ENCODE data around the gene KLRG1. TPM values are rescaled to one million over a fixed set of nuclear protein-coding genes. Genes with fewer than 3 reads are reported as not detected.

The KLRG1 gene
- total and polyA plus RNA-seq, 5 donors from 2014 or later = 4.8 to 22.2 (median 16.5) TPM

GRCh38 chr12:9032202-9032964 lies 43.0 kb downstream of the KLRG1 start:
- Mint-ChIP-seq H3K4me3 (peak overlapping the region in 1 of 4 donors; percentile 51), H3K9me3 (peaks cover 0 to 3% (median 0%) of the 10 kb centered on the region in 7 donors), H3K27me3 (no peaks in the 10 kb centered on the region), H3K36me3 (peaks cover 5% of the 10 kb centered on the region), H3K4me1 (peaks cover 4 to 62% (median 24%) of the 10 kb centered on the region in 4 donors), H3K27ac (peak overlapping the region; percentile 7 to 77 (median 47))
- DNase-seq = no peak
- no peak overlapping the region for H3K4me3 ChIP-seq (ENCODE audit: low read depth, low read length)
- no peaks in the 10 kb centered on the region for H3K9me3 ChIP-seq (ENCODE audit: control insufficient read depth in 2 of 2, low read length in 2 of 2)
- no peaks in the 10 kb centered on the region for H3K36me3 ChIP-seq (ENCODE audit: control insufficient read depth, insufficient read depth, low read length)
- no peaks in the 10 kb centered on the region for H3K27me3 ChIP-seq (ENCODE audit: control insufficient read depth, insufficient read depth, low read length)
- no peak overlapping the region for H3K27ac ChIP-seq (ENCODE audit: insufficient read depth, low read length, poor library complexity, severe bottlenecking)
- no peak for ATAC-seq (ENCODE audit: low read depth in 2 of 2)
- peaks cover 15% of the 10 kb centered on the region for H3K4me1 ChIP-seq (ENCODE audit: control insufficient read depth, insufficient read depth, low read length, poor library complexity, severe bottlenecking)

GRCh38 chr12:9033265-9033887 lies 44.0 kb downstream of the KLRG1 start:
- no peak overlapping the region for H3K4me3 ChIP-seq (ENCODE audit: low read depth, low read length)
- H3K9me3 ChIP-seq (ENCODE audit: control insufficient read depth in 2 of 2, low read length in 2 of 2) = no peaks in the 10 kb centered on the region
- peak overlapping the region in 1 of 4 donors; percentile 36 for H3K4me3 Mint-ChIP-seq
- peaks cover 5% of the 10 kb centered on the region for H3K36me3 Mint-ChIP-seq
- peaks cover 0 to 3% (median 0%) of the 10 kb centered on the region in 7 donors for H3K9me3 Mint-ChIP-seq
- H3K36me3 ChIP-seq (ENCODE audit: control insufficient read depth, insufficient read depth, low read length) = no peaks in the 10 kb centered on the region
- peaks cover 4 to 65% (median 20%) of the 10 kb centered on the region in 4 donors for H3K4me1 Mint-ChIP-seq
- peak overlapping the region in 2 of 3 donors; percentile 47 to 74 for H3K27ac Mint-ChIP-seq
- H3K4me1 ChIP-seq (ENCODE audit: control insufficient read depth, insufficient read depth, low read length, poor library complexity, severe bottlenecking) = peaks cover 18% of the 10 kb centered on the region
- no peak overlapping the region for H3K27ac ChIP-seq (ENCODE audit: insufficient read depth, low read length, poor library complexity, severe bottlenecking)
- ATAC-seq (ENCODE audit: low read depth in 2 of 2) = no peak
- H3K27me3 ChIP-seq (ENCODE audit: control insufficient read depth, insufficient read depth, low read length) = no peaks in the 10 kb centered on the region
- H3K27me3 Mint-ChIP-seq = no peaks in the 10 kb centered on the region
- no peak for DNase-seq

GRCh38 chr12:9034095-9034494 lies 44.7 kb downstream of the KLRG1 start:
- peaks cover 21% of the 10 kb centered on the region for H3K4me1 ChIP-seq (ENCODE audit: control insufficient read depth, insufficient read depth, low read length, poor library complexity, severe bottlenecking)
- Mint-ChIP-seq H3K4me3 (no peak overlapping the region), H3K9me3 (peaks cover 0 to 3% (median 0%) of the 10 kb centered on the region in 7 donors), H3K27ac (peak overlapping the region in 1 of 3 donors; percentile 47), H3K4me1 (peaks cover 5 to 65% (median 21%) of the 10 kb centered on the region in 4 donors), H3K27me3 (peaks cover under 1% of the 10 kb centered on the region), H3K36me3 (peaks cover 5% of the 10 kb centered on the region)
- no peak overlapping the region for H3K27ac ChIP-seq (ENCODE audit: insufficient read depth, low read length, poor library complexity, severe bottlenecking)
- no peak overlapping the region for H3K4me3 ChIP-seq (ENCODE audit: low read depth, low read length)
- no peaks in the 10 kb centered on the region for H3K27me3 ChIP-seq (ENCODE audit: control insufficient read depth, insufficient read depth, low read length)
- H3K9me3 ChIP-seq (ENCODE audit: control insufficient read depth in 2 of 2, low read length in 2 of 2) = no peaks in the 10 kb centered on the region
- no peak for ATAC-seq (ENCODE audit: low read depth in 2 of 2)
- no peaks in the 10 kb centered on the region for H3K36me3 ChIP-seq (ENCODE audit: control insufficient read depth, insufficient read depth, low read length)
- DNase-seq = no peak

- Histone ChIP-seq H3K4me3 (ENCODE audit: low read depth, low read length) (no peak overlapping the region), H3K27me3 (ENCODE audit: control insufficient read depth, insufficient read depth, low read length) (no peaks in the 10 kb centered on the region), H3K27ac (ENCODE audit: insufficient read depth, low read length, poor library complexity, severe bottlenecking) (no peak overlapping the region), H3K36me3 (ENCODE audit: control insufficient read depth, insufficient read depth, low read length) (no peaks in the 10 kb centered on the region), H3K4me1 (ENCODE audit: control insufficient read depth, insufficient read depth, low read length, poor library complexity, severe bottlenecking) (peaks cover 22% of the 10 kb centered on the region), H3K9me3 (ENCODE audit: control insufficient read depth in 2 of 2, low read length in 2 of 2) (no peaks in the 10 kb centered on the region)
- Mint-ChIP-seq H3K36me3 (peaks cover 5% of the 10 kb centered on the region), H3K9me3 (peaks cover 0 to 3% (median 0%) of the 10 kb centered on the region in 7 donors), H3K4me1 (peaks cover 12 to 63% (median 22%) of the 10 kb centered on the region in 4 donors), H3K4me3 (no peak overlapping the region), H3K27me3 (peaks cover 11% of the 10 kb centered on the region), H3K27ac (peak overlapping the region in 1 of 3 donors; percentile 65)
- DNase-seq (no peak), ATAC-seq (ENCODE audit: low read depth in 2 of 2) (no peak)
These were observed 46.9 kb downstream of the KLRG1 start for GRCh38 chr12:9036227-9036626.

- DNase-seq (no peak), ATAC-seq (ENCODE audit: low read depth in 2 of 2) (no peak)
- Mint-ChIP-seq H3K4me3 (no peak overlapping the region), H3K4me1 (peaks cover 12 to 59% (median 20%) of the 10 kb centered on the region in 4 donors), H3K27ac (peak overlapping the region in 2 of 3 donors; percentile 58 to 82), H3K9me3 (peaks cover 0 to 3% (median 0%) of the 10 kb centered on the region in 7 donors), H3K27me3 (peaks cover 11% of the 10 kb centered on the region), H3K36me3 (peaks cover 5% of the 10 kb centered on the region)
- Histone ChIP-seq H3K4me3 (ENCODE audit: low read depth, low read length) (no peak overlapping the region), H3K27me3 (ENCODE audit: control insufficient read depth, insufficient read depth, low read length) (no peaks in the 10 kb centered on the region), H3K4me1 (ENCODE audit: control insufficient read depth, insufficient read depth, low read length, poor library complexity, severe bottlenecking) (peaks cover 22% of the 10 kb centered on the region), H3K9me3 (ENCODE audit: control insufficient read depth in 2 of 2, low read length in 2 of 2) (no peaks in the 10 kb centered on the region), H3K27ac (ENCODE audit: insufficient read depth, low read length, poor library complexity, severe bottlenecking) (no peak overlapping the region), H3K36me3 (ENCODE audit: control insufficient read depth, insufficient read depth, low read length) (no peaks in the 10 kb centered on the region)
These were observed 48.1 kb downstream of the KLRG1 start for GRCh38 chr12:9037431-9037830.

- DNase-seq (peak; percentile 20 to 69 (median 63)), ATAC-seq (ENCODE audit: low read depth in 2 of 2) (peak; percentile 79 to 85)
- Histone ChIP-seq H3K4me1 (ENCODE audit: control insufficient read depth, insufficient read depth, low read length, poor library complexity, severe bottlenecking) (peaks cover 22% of the 10 kb centered on the region), H3K4me3 (ENCODE audit: low read depth, low read length) (peak overlapping the region; percentile 7), H3K36me3 (ENCODE audit: control insufficient read depth, insufficient read depth, low read length) (no peaks in the 10 kb centered on the region), H3K27ac (ENCODE audit: insufficient read depth, low read length, poor library complexity, severe bottlenecking) (no peak overlapping the region), H3K27me3 (ENCODE audit: control insufficient read depth, insufficient read depth, low read length) (no peaks in the 10 kb centered on the region), H3K9me3 (ENCODE audit: control insufficient read depth in 2 of 2, low read length in 2 of 2) (no peaks in the 10 kb centered on the region)
- Mint-ChIP-seq H3K4me1 (peaks cover 7 to 46% (median 15%) of the 10 kb centered on the region in 4 donors), H3K27ac (peak overlapping the region in 2 of 3 donors; percentile 11 to 73), H3K4me3 (peak overlapping the region in 3 of 4 donors; percentile 2 to 59 (median 5)), H3K36me3 (no peaks in the 10 kb centered on the region), H3K9me3 (peaks cover 0 to 3% (median 0%) of the 10 kb centered on the region in 7 donors), H3K27me3 (peaks cover 14% of the 10 kb centered on the region)
These were observed 50.1 kb downstream of the KLRG1 start for GRCh38 chr12:9039397-9039977.

- Histone ChIP-seq H3K9me3 (ENCODE audit: control insufficient read depth in 2 of 2, low read length in 2 of 2) (no peaks in the 10 kb centered on the region), H3K27ac (ENCODE audit: insufficient read depth, low read length, poor library complexity, severe bottlenecking) (no peak overlapping the region), H3K4me3 (ENCODE audit: low read depth, low read length) (no peak overlapping the region), H3K27me3 (ENCODE audit: control insufficient read depth, insufficient read depth, low read length) (no peaks in the 10 kb centered on the region), H3K4me1 (ENCODE audit: control insufficient read depth, insufficient read depth, low read length, poor library complexity, severe bottlenecking) (peaks cover 22% of the 10 kb centered on the region), H3K36me3 (ENCODE audit: control insufficient read depth, insufficient read depth, low read length) (no peaks in the 10 kb centered on the region)
- H3K36me3 Mint-ChIP-seq = no peaks in the 10 kb centered on the region
- H3K4me1 Mint-ChIP-seq = peaks cover 7 to 44% (median 15%) of the 10 kb centered on the region in 4 donors
- H3K9me3 Mint-ChIP-seq = peaks cover 0 to 1% (median 0%) of the 10 kb centered on the region in 7 donors
- DNase-seq (peak in 1 of 3 donors; percentile 23), ATAC-seq (ENCODE audit: low read depth in 2 of 2) (no peak)
- H3K4me3 Mint-ChIP-seq = no peak overlapping the region
- H3K27ac Mint-ChIP-seq = peak overlapping the region; percentile 61 to 73 (median 65)
- peaks cover 14% of the 10 kb centered on the region for H3K27me3 Mint-ChIP-seq
These were observed 51.3 kb downstream of the KLRG1 start for GRCh38 chr12:9040484-9041186.

All from CD4-positive, CD25-positive, alpha-beta regulatory T cell (primary cell).